Adrenal gland (tissue), 5 donors: ENCODE data around the gene TTC33.

Source experiments
- POLR2A ChIP-seq, 2 donors: fragments of 450-650 bp; IDR thresholded peaks; one replicate each; pipeline ENCODE4 v1.6.1; 2017; ENCODE audit warnings: antibody characterized with exemption in 2 of 2, mild to moderate bottlenecking in 2 of 2, moderate library complexity in 1 of 2
- TF ChIP-seq, protein P1 (sequence below), 6 experiments: fragments of 450-650 bp in 4 of 6; fragments of 200-600 bp in 2 of 6; sonication (generic) in 1 of 6; IDR thresholded peaks; 1 replicate in 5 of 6; 2 replicates in 1 of 6; pipeline versions ENCODE4 v1.5.1 to v1.8.0; 2016 to 2021; ENCODE audit warnings: antibody characterized with exemption in 6 of 6, mild to moderate bottlenecking in 2 of 6, moderate library complexity in 1 of 6
- donor health status: DM: no; HTN: no; CAD: no.

- TF ChIP-seq, protein P1, sequence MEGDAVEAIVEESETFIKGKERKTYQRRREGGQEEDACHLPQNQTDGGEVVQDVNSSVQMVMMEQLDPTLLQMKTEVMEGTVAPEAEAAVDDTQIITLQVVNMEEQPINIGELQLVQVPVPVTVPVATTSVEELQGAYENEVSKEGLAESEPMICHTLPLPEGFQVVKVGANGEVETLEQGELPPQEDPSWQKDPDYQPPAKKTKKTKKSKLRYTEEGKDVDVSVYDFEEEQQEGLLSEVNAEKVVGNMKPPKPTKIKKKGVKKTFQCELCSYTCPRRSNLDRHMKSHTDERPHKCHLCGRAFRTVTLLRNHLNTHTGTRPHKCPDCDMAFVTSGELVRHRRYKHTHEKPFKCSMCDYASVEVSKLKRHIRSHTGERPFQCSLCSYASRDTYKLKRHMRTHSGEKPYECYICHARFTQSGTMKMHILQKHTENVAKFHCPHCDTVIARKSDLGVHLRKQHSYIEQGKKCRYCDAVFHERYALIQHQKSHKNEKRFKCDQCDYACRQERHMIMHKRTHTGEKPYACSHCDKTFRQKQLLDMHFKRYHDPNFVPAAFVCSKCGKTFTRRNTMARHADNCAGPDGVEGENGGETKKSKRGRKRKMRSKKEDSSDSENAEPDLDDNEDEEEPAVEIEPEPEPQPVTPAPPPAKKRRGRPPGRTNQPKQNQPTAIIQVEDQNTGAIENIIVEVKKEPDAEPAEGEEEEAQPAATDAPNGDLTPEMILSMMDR (IDR thresholded peaks at IDR 0.05), result no peak
- no peak for TF ChIP-seq POLR2A (IDR thresholded peaks at IDR 0.05)
These were observed 160.9 kb downstream of the TTC33 start for GRCh38 chr5:40594811-40595210.
